Neural crest cell (in vitro differentiated cells): ENCODE data around the gene ALS2CL. TPM values are rescaled to one million over a fixed set of nuclear protein-coding genes. Genes with fewer than 3 reads are reported as not detected.
A peak's percentile ranks its signal among the peaks of the same experiment; 100 is the strongest.

Source experiments
- DNase-seq: peaks from one replicate; pipeline ENCODE4 v3.0.0; 2021; ENCODE audit warnings: low read depth, mixed read lengths, low spot score
- H3K27ac Mint-ChIP-seq: one replicate; pipeline ENCODE4 v1.8.0; 2021; ENCODE audit warnings: mild to moderate bottlenecking, mixed read lengths; ENCODE audit not compliant: unreplicated experiment
- H3K27me3 Mint-ChIP-seq: 2 replicates; pipeline ENCODE4 v1.8.0; 2021; ENCODE audit warnings: low read depth, mild to moderate bottlenecking, mixed read lengths
- H3K36me3 Mint-ChIP-seq: 2 replicates; pipeline ENCODE4 v1.8.0; 2021; ENCODE audit warnings: low read depth, mild to moderate bottlenecking, mixed read lengths
- H3K4me1 Mint-ChIP-seq: 2 replicates; pipeline ENCODE4 v1.8.0; 2021; ENCODE audit warnings: mixed read lengths
- H3K4me3 Mint-ChIP-seq: one replicate; pipeline ENCODE4 v1.8.0; 2021; ENCODE audit warnings: mild to moderate bottlenecking, mixed read lengths
- H3K9me3 Mint-ChIP-seq: 2 replicates; pipeline ENCODE4 v1.8.0; 2021; ENCODE audit warnings: mixed read lengths
- CTCF ChIP-seq: fragments of 200-600 bp; sonication (generic); conservative IDR thresholded peaks from 2 replicates; pipeline ENCODE4 v1.5.0; 2021; ENCODE audit warnings: antibody characterized with exemption, mild to moderate bottlenecking
- total RNA-seq: library from RNA; stranded (reverse); gene quantifications from 2 replicates; pipeline ENCODE4 v1.2.1, GENCODE V29; 2021

ALS2CL gene
- total RNA-seq, 1 donor from 2014 or later = 0.26 TPM

GRCh38 chr3:46711305-46711704, 17.8 kb upstream of the ALS2CL start:
- Mint-ChIP-seq H3K27ac (no peak overlapping the region), H3K27me3 (no peaks in the 10 kb centered on the region), H3K4me1 (peaks cover 5% of the 10 kb centered on the region), H3K9me3 (no peaks in the 10 kb centered on the region), H3K36me3 (no peaks in the 10 kb centered on the region), H3K4me3 (no peak overlapping the region)
- TF ChIP-seq CTCF = no peak
- no peak for DNase-seq

GRCh38 chr3:46710671-46711295, 17.3 kb upstream of the ALS2CL start:
- Mint-ChIP-seq H3K4me3 (no peak overlapping the region), H3K36me3 (no peaks in the 10 kb centered on the region), H3K27ac (peak overlapping the region; percentile 50), H3K27me3 (no peaks in the 10 kb centered on the region), H3K9me3 (no peaks in the 10 kb centered on the region), H3K4me1 (peaks cover 5% of the 10 kb centered on the region)
- DNase-seq = no peak
- no peak for TF ChIP-seq CTCF

- no peaks in the 10 kb centered on the region for H3K36me3 Mint-ChIP-seq
Measured at GRCh38 chr3:46710229-46710628, 16.8 kb upstream of the ALS2CL start.

GRCh38 chr3:46709721-46710120, 16.2 kb upstream of the ALS2CL start:
- DNase-seq = no peak
- Mint-ChIP-seq H3K36me3 (no peaks in the 10 kb centered on the region), H3K27ac (peak overlapping the region; percentile 35), H3K27me3 (no peaks in the 10 kb centered on the region), H3K9me3 (no peaks in the 10 kb centered on the region), H3K4me3 (no peak overlapping the region), H3K4me1 (peaks cover 5% of the 10 kb centered on the region)
- no peak for TF ChIP-seq CTCF

More at GRCh38 chr3:46710229-46710628, 16.8 kb upstream of the ALS2CL start:
- H3K9me3 Mint-ChIP-seq = no peaks in the 10 kb centered on the region
- no peaks in the 10 kb centered on the region for H3K27me3 Mint-ChIP-seq
- TF ChIP-seq CTCF = no peak
- H3K27ac Mint-ChIP-seq = no peak overlapping the region
- DNase-seq = no peak
- H3K4me1 Mint-ChIP-seq = peaks cover 5% of the 10 kb centered on the region
- H3K4me3 Mint-ChIP-seq = no peak overlapping the region

GRCh38 chr3:46709157-46709654, 15.7 kb upstream of the ALS2CL start:
- H3K9me3 Mint-ChIP-seq = no peaks in the 10 kb centered on the region
- no peak for DNase-seq
- no peaks in the 10 kb centered on the region for H3K36me3 Mint-ChIP-seq
- no peak for TF ChIP-seq CTCF
- H3K4me1 Mint-ChIP-seq = peaks cover 5% of the 10 kb centered on the region
- H3K27me3 Mint-ChIP-seq = no peaks in the 10 kb centered on the region
- H3K27ac Mint-ChIP-seq = peak overlapping the region; percentile 96
- no peak overlapping the region for H3K4me3 Mint-ChIP-seq
